Endodermal cell (in vitro differentiated cells): ENCODE data around the gene SYNGR1. TPM values are rescaled to one million over a fixed set of nuclear protein-coding genes. Genes with fewer than 3 reads are reported as not detected.
"Not testable (repeated sequence)": the region's sequence is repeated elsewhere in the genome, so short reads cannot be mapped to it uniquely, and the experiment has no call there.

Experiments
- DNase-seq: peaks from one replicate; pipeline ENCODE4 v3.0.0-alpha.2; 2017
- H3K27ac ChIP-seq: 2 replicates; pipeline ENCODE4 v1.5.1; 2013; ENCODE audit warnings: mild to moderate bottlenecking, low read depth, low read length, moderate library complexity
- H3K27me3 ChIP-seq: 2 replicates; pipeline ENCODE4 v1.6.1; 2013; ENCODE audit warnings: mild to moderate bottlenecking, low read length, moderate library complexity; ENCODE audit not compliant: insufficient read depth, control insufficient read depth, poor library complexity, severe bottlenecking
- H3K36me3 ChIP-seq: 2 replicates; pipeline ENCODE4 v1.7.0; 2013; ENCODE audit warnings: mild to moderate bottlenecking, low read length, moderate library complexity; ENCODE audit not compliant: control insufficient read depth, insufficient read depth
- H3K4me1 ChIP-seq: one replicate; pipeline ENCODE4 v1.7.0; 2013; ENCODE audit warnings: low read length; ENCODE audit not compliant: control insufficient read depth, insufficient read depth
- H3K4me3 ChIP-seq: 2 replicates; pipeline ENCODE4 v1.5.1; 2013; ENCODE audit warnings: mild to moderate bottlenecking, low read length, moderate library complexity
- H3K9ac ChIP-seq: 2 replicates; pipeline ENCODE4 v1.6.1; 2013; ENCODE audit warnings: mild to moderate bottlenecking, low read length, moderate library complexity; ENCODE audit not compliant: poor library complexity, severe bottlenecking; ENCODE audit errors: extremely low read depth
- H3K9me3 ChIP-seq: 2 replicates; pipeline ENCODE4 v1.6.1; 2013; ENCODE audit warnings: mild to moderate bottlenecking, low read length, moderate library complexity; ENCODE audit not compliant: control insufficient read depth
- H3K27ac Mint-ChIP-seq: 2 replicates; pipeline ENCODE4 v1.8.0; 2020; ENCODE audit warnings: mixed read lengths
- H3K27me3 Mint-ChIP-seq: 2 replicates; pipeline ENCODE4 v1.8.0; 2021; ENCODE audit warnings: mild to moderate bottlenecking, mixed read lengths; ENCODE audit not compliant: insufficient read depth
- H3K36me3 Mint-ChIP-seq: 2 replicates; pipeline ENCODE4 v1.8.0; 2020; ENCODE audit warnings: low read depth, mixed read lengths
- H3K4me1 Mint-ChIP-seq: 2 replicates; pipeline ENCODE4 v1.8.0; 2020; ENCODE audit warnings: mixed read lengths
- H3K4me3 Mint-ChIP-seq: 2 replicates; pipeline ENCODE4 v1.8.0; 2020; ENCODE audit warnings: mild to moderate bottlenecking, moderate library complexity, mixed read lengths
- H3K9me3 Mint-ChIP-seq: 2 replicates; pipeline ENCODE4 v1.8.0; 2020; ENCODE audit warnings: mild to moderate bottlenecking, mixed read lengths
- WGBS, 2 experiments: methylation state at CpG; one replicate each; pipeline versions ENCODE4 v1.1.5 to v1.1.7; 2013; ENCODE audit warnings: missing lambda C conversion rate in 2 of 2, mixed read lengths in 1 of 2; ENCODE audit not compliant: insufficient coverage in 1 of 2, insufficient read length in 1 of 2; 5-methylcytosine and 5-hydroxymethylcytosine counted together
- total RNA-seq, 2 donors: library from RNA; stranded (reverse); fragmentation: NEBNext Ultra II Directional in 1 of 2; extraction: Animal tissue kit (Norgen Biotek cat#: 25700) in 1 of 2; gene quantifications; 2 replicates in 1 of 2; 3 replicates in 1 of 2; pipeline ENCODE4 v1.2.1, GENCODE V29; 2021
- TF ChIP-seq, protein P1 (sequence below): fragments of 200-600 bp; sonication (generic); conservative IDR thresholded peaks from 2 replicates; pipeline ENCODE4 v1.5.0; 2021; ENCODE audit warnings: antibody characterized with exemption, mild to moderate bottlenecking

The SYNGR1 gene
- total RNA-seq, 2 donors from 2014 or later = 19.0 to 36.3 TPM

DNA sequence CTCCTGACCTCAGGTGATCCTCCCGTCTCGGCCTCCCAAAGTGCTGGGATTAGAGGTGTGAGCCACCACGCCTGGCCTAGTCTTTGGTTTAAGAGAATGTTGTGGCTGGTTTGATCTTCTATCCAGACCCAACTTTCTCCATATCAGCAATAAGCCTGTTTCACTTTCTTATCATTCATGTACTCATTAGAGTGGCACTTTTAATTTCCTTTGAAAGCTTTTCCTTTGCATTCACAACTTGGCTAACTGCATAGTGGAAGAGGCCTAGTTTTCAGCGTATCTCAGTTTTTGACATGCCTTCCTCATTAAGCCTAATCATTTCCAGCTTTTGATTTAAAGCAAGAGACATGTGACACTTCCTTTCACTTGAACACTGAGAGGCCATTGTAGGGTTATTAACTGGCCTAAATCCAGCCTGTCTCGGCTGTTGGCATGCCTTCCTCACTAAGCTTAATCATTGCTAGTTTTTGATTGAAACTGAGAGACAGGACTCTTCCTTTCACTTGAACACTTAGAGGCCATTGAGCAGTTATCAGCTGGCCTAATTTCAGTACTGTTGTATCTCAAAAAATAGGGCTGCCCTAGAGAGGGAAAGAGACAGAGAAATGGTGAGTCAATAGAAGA is 17.2 kb upstream of the SYNGR1 start:
- no peak overlapping the region for H3K4me3 Mint-ChIP-seq
- no peaks in the 10 kb centered on the region for H3K36me3 ChIP-seq
- DNase-seq = no peak
- no peak overlapping the region for H3K9ac ChIP-seq
- H3K27me3 Mint-ChIP-seq = no peaks in the 10 kb centered on the region
- no peak overlapping the region for H3K27ac Mint-ChIP-seq
- no peak overlapping the region for H3K27ac ChIP-seq
- TF ChIP-seq, protein P1, sequence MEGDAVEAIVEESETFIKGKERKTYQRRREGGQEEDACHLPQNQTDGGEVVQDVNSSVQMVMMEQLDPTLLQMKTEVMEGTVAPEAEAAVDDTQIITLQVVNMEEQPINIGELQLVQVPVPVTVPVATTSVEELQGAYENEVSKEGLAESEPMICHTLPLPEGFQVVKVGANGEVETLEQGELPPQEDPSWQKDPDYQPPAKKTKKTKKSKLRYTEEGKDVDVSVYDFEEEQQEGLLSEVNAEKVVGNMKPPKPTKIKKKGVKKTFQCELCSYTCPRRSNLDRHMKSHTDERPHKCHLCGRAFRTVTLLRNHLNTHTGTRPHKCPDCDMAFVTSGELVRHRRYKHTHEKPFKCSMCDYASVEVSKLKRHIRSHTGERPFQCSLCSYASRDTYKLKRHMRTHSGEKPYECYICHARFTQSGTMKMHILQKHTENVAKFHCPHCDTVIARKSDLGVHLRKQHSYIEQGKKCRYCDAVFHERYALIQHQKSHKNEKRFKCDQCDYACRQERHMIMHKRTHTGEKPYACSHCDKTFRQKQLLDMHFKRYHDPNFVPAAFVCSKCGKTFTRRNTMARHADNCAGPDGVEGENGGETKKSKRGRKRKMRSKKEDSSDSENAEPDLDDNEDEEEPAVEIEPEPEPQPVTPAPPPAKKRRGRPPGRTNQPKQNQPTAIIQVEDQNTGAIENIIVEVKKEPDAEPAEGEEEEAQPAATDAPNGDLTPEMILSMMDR = no peak
- no peaks in the 10 kb centered on the region for H3K36me3 Mint-ChIP-seq
- H3K4me1 ChIP-seq = no peaks in the 10 kb centered on the region
- no peaks in the 10 kb centered on the region for H3K4me1 Mint-ChIP-seq
- no peaks in the 10 kb centered on the region for H3K27me3 ChIP-seq
- no peaks in the 10 kb centered on the region for H3K9me3 Mint-ChIP-seq
- H3K4me3 ChIP-seq = no peak overlapping the region
- no peaks in the 10 kb centered on the region for H3K9me3 ChIP-seq
- 94% methylated on average over 3 to 5 of the region's 5 CpGs for WGBS, 2 experiments

DNA sequence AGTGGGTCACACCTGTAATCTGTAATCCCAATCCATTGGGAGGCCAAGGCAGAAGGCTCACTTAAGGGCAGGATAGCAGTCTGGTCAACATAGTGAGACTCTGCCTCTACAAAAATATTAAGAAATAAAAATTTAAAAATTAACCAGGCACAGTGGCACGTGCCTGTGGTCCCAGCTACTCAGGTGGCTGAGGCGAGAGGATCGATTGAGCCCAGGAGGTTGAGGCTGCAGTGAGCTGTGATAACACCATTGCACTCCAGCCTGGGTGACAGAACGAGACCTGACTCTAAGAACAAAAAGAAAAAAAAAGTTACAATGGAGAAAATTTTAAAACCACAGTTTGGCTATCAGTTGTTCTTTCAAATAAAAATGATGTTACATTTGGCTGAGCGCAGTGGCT is 13.4 kb upstream of the SYNGR1 start:
- Mint-ChIP-seq H3K4me1 (peaks cover 3% of the 10 kb centered on the region), H3K27me3 (no peaks in the 10 kb centered on the region), H3K27ac (no peak overlapping the region), H3K9me3 (no peaks in the 10 kb centered on the region), H3K36me3 (no peaks in the 10 kb centered on the region), H3K4me3 (no peak overlapping the region)
- no peak overlapping the region for H3K9ac ChIP-seq
- H3K36me3 ChIP-seq = no peaks in the 10 kb centered on the region
- TF ChIP-seq, protein P1 = no peak
- no peaks in the 10 kb centered on the region for H3K4me1 ChIP-seq
- WGBS, 2 experiments = 94 to 96% methylated on average over 4 to 5 of the region's 5 CpGs
- H3K4me3 ChIP-seq = no peak overlapping the region
- no peak for DNase-seq
- no peaks in the 10 kb centered on the region for H3K27me3 ChIP-seq
- no peaks in the 10 kb centered on the region for H3K9me3 ChIP-seq
- no peak overlapping the region for H3K27ac ChIP-seq

DNA sequence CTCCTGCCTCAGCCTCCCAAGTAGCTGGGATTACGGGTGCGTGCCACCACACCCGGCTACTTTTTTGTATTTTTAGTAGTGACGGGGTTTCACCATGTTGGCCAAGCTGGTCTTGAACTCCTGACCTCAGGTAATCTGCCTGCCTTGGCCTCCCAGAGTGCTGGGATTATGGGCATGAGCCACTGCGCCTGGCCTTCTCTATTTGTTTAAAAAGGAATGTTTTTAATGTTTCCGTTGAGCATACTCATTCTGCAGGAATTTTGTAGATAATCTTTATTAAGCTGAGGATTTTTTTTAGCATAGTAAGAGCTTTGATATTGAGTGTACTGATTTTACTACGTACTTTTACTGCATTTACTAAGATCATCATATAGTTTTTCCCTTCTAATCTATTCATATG is 10.0 kb upstream of the SYNGR1 start:
- not testable (repeated sequence) for H3K27ac Mint-ChIP-seq, H3K27me3 ChIP-seq, DNase-seq, H3K4me1 ChIP-seq, H3K36me3 ChIP-seq, H3K27me3 Mint-ChIP-seq, H3K4me3 ChIP-seq, H3K9me3 Mint-ChIP-seq, H3K4me3 Mint-ChIP-seq, H3K27ac ChIP-seq, H3K36me3 Mint-ChIP-seq, H3K9me3 ChIP-seq, H3K9ac ChIP-seq, H3K4me1 Mint-ChIP-seq
- WGBS, 2 experiments = 98 to 100% methylated on average over 2 to 6 of the region's 7 CpGs

DNA sequence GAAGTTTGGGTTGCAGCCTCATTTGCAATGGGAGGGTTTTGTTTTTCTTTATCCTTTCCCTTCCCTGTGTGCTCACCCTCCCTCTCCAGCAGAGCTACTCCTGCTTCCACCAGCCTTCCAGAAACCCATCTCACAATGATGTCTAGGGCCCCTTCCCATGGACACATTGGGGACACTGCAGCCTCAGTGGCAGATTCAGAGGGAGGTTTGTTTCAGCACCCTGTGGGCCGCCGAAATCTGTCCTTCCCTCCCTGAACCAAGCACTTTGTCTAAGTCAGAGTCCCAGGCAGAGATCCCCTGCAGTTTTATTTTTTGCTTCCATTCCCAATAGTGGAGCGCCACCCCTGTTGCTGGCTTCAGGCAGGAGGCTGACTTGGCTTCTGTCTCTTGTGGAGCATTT is 8.6 kb upstream of the SYNGR1 start:
- TF ChIP-seq, protein P1 = no peak
- 63 to 78% methylated on average over 2 to 3 of the region's 3 CpGs for WGBS, 2 experiments
- H3K27ac Mint-ChIP-seq = no peak overlapping the region
- no peak overlapping the region for H3K4me3 ChIP-seq
- H3K36me3 ChIP-seq = no peaks in the 10 kb centered on the region
- H3K36me3 Mint-ChIP-seq = no peaks in the 10 kb centered on the region
- DNase-seq = no peak
- H3K9ac ChIP-seq = no peak overlapping the region
- H3K27ac ChIP-seq = no peak overlapping the region
- no peaks in the 10 kb centered on the region for H3K9me3 Mint-ChIP-seq
- H3K4me1 Mint-ChIP-seq = peaks cover 3% of the 10 kb centered on the region
- no peaks in the 10 kb centered on the region for H3K4me1 ChIP-seq
- no peaks in the 10 kb centered on the region for H3K27me3 ChIP-seq
- peaks cover 5% of the 10 kb centered on the region for H3K27me3 Mint-ChIP-seq
- no peak overlapping the region for H3K4me3 Mint-ChIP-seq
- no peaks in the 10 kb centered on the region for H3K9me3 ChIP-seq
